ENCODE results near the gene RAB8B. TPM values are rescaled to one million over a fixed set of nuclear protein-coding genes. Genes with fewer than 3 reads are reported as not detected.

The RAB8B gene
- total RNA-seq, 1 experiment from 2014 or later = 17.6 TPM

DNA sequence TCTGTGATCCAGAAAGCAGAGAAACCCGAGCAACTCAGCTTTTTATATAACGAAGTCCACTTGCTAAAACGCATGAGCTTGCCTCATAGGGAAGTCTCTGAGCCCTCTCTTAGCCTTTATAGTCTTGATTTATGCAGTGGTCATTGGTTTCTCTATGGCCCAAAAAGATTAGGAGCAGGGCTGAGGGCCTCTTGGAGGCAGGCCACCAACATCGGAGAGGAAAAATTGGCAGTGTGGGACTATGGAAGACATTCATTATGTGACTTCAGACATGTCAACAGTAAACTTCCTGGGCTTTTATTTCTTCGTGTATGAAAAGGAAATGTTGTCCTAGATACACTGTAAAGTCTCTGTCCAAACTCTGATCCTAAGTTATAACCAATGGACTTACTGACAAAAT is 13.5 kb downstream of the RAB8B start:
- DNase-seq (ENCODE audit: low read depth, low spot score) (no peak), ATAC-seq (no peak)
- no peaks in the 10 kb centered on the region for H3K9me3 ChIP-seq (ENCODE audit: control insufficient read depth, insufficient read depth, low read depth, low read length)
- TF ChIP-seq CTCF (IDR thresholded peaks at IDR 0.05) (no peak), POLR2AphosphoS5 (IDR thresholded peaks at IDR 0.05; ENCODE audit: low read depth, low read length) (no peak), TCF7L2 (IDR thresholded peaks at IDR 0.05; ENCODE audit: low read depth, low read length) (no peak), REST (IDR thresholded peaks at IDR 0.05; ENCODE audit: insufficient read depth in 1 of 2, low read depth in 2 of 2, low read length in 1 of 2) (no peak), SIN3A (IDR thresholded peaks at IDR 0.05; ENCODE audit: borderline replicate concordance, insufficient read depth, low read depth, low read length) (no peak)
- intact Hi-C loops (cut with micrococcal nuclease; ENCODE audit: unreplicated experiment) = no loop called here
- no peak overlapping the region for H3K27ac ChIP-seq (ENCODE audit: low read length)
- ChIA-PET CTCF (interaction anchor here (0.9 kb wide), 1 partner anchor 442 kb away, joined by 3 read pairs; no protein-coding TSS in a partner anchor), POLR2A (interaction anchor here (0.7 kb wide), 1 partner anchor 31 kb away, joined by 3 read pairs; no protein-coding TSS in a partner anchor)
- H3K27me3 ChIP-seq (ENCODE audit: control insufficient read depth, insufficient read depth, low read length) = no peaks in the 10 kb centered on the region
- H3K36me3 ChIP-seq (ENCODE audit: control insufficient read depth, insufficient read depth, low read length) = no peaks in the 10 kb centered on the region
- in situ Hi-C loops (cut with HindIII; ENCODE audit: low pct_unique_long_range_greater_than_20kb, low sequenced_read_pairs) = no loop called here
- peaks cover 7% of the 10 kb centered on the region; the same call in 1 of the 2 replicates for H3K4me1 ChIP-seq (ENCODE audit: control insufficient read depth, insufficient read depth, low read length)
- no TSS peak for BruUV-seq (replicated peaks)
- no peak overlapping the region for H3K4me3 ChIP-seq (ENCODE audit: low read depth in 2 of 2, low read length in 2 of 2)

DNA sequence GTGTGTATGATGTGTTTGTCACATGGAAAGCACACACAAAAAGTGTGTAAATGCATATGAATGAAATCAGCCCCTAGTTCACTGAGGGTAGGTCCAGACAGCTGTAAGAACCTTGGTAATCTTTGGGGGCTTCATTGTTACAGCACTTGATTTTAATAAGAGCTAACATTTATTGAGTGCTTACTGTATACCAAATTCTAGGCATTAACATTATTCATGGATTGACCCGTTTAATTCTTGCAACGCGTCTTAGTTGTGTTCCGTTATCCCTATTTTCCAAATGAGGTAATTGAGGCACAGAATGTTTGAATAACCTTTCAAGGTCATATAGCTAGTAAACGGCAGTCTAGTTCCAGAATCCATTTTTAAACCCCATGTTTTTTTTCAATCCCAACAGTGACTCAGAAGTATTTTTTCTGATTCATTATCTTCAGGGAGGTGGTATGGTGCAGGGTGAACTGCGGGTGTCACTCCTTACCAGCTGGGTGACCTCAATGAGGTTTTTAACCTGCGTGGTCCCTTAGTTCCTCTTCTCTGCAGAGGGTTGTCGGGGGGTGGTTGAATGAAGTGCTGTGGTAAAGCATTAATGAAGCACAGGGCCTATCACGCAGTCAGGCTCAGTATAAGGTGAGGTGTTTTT is 14.2 kb downstream of the RAB8B start:
- intact Hi-C loops (cut with micrococcal nuclease; ENCODE audit: unreplicated experiment) (no loop called here), in situ Hi-C loops (cut with HindIII; ENCODE audit: low pct_unique_long_range_greater_than_20kb, low sequenced_read_pairs) (no loop called here)
- ChIA-PET CTCF (no interaction called here), POLR2A (no interaction called here)
- DNase-seq (ENCODE audit: low read depth, low spot score) (no peak), ATAC-seq (no peak)
- H3K4me1 ChIP-seq (ENCODE audit: control insufficient read depth, insufficient read depth, low read length) = peaks cover 3% of the 10 kb centered on the region; the same call in 1 of the 2 replicates
- H3K27me3 ChIP-seq (ENCODE audit: control insufficient read depth, insufficient read depth, low read length) = no peaks in the 10 kb centered on the region
- no peak overlapping the region for H3K27ac ChIP-seq (ENCODE audit: low read length)
- H3K36me3 ChIP-seq (ENCODE audit: control insufficient read depth, insufficient read depth, low read length) = no peaks in the 10 kb centered on the region
- no peaks in the 10 kb centered on the region for H3K9me3 ChIP-seq (ENCODE audit: control insufficient read depth, insufficient read depth, low read depth, low read length)
- no peak overlapping the region for H3K4me3 ChIP-seq (ENCODE audit: low read depth in 2 of 2, low read length in 2 of 2)
- TF ChIP-seq POLR2AphosphoS5 (IDR thresholded peaks at IDR 0.05; ENCODE audit: low read depth, low read length) (no peak), CTCF (IDR thresholded peaks at IDR 0.05) (peak; percentile 9; the same call in 1 of the 2 replicates)
- no TSS peak for BruUV-seq (replicated peaks)
